TTC549 (cell line): ENCODE results near the gene TEKT2.

ENCODE experiments used
- FAIRE-seq: peaks from 2 replicates; lab custom pipeline; 2012; peaks lifted over from hg19 to GRCh38; lab: Jason Lieb, UNC

TEKT2 gene

DNA sequence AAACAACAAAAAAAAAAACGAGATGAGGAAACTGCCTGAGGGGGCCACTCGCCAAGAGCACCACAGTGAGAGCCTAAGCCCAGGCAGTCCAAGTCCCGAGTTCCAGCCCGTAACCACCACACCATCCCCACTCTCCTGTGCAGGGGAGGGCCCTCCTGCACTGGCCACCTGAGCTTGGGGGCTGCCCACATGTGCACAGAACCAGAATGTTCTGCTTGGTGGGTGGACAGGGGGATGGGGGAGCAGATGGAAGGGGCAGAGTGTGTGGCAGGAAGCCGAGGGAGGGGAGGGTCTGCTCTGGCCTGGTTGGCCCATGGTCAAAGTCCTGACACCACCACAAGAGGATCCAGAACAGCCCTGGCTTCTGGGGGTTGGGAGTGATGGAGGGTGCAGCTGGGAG lies 22.4 kb downstream of the TEKT2 start:
- FAIRE-seq = no peak

GRCh38 chr1:36107394-36107793 lies 23.5 kb downstream of the TEKT2 start:
- FAIRE-seq = no peak

DNA sequence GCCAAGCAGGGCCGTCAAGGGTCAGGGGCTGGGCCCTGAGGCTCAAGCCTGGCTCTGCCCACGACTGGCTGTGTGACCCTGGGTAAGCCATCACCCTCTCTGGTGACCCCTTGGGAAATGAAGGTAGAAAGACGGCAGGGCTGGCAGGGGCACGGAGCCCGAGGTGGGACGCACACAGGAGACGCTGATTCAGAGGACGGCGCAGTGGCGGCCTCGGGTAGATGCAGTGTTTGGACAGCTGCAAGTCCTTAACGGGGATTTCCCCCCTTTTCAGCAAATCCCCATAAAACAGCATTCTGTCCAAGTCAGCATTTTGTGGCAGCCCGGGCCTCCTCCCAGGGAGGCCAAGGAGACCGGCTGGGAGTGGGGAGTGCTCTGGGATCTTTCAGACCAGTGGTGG lies 24.4 kb downstream of the TEKT2 start:
- FAIRE-seq = no peak

- no peak for FAIRE-seq
Observed at GRCh38 chr1:36109041-36109679, 25.3 kb downstream of the TEKT2 start.

DNA sequence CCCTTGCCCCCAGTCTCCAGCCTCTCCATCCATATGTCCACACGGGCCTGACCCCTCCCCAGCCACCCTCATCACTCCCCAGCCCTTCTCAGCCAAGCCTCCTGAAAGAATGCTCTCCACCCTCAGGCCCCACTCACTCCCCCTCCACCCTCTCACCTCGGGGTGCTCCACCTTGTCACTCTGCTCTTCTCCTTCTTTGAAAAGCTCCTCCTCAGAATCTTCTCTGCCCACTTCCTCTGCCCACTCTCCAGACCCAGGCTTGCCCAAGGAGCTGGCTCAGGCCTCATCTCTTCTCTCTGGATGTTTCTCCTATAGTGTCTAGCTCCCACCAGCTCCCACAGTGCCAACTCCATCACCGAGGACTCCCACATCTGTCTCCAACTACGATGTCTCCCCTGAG lies 27.3 kb downstream of the TEKT2 start:
- no peak for FAIRE-seq

DNA sequence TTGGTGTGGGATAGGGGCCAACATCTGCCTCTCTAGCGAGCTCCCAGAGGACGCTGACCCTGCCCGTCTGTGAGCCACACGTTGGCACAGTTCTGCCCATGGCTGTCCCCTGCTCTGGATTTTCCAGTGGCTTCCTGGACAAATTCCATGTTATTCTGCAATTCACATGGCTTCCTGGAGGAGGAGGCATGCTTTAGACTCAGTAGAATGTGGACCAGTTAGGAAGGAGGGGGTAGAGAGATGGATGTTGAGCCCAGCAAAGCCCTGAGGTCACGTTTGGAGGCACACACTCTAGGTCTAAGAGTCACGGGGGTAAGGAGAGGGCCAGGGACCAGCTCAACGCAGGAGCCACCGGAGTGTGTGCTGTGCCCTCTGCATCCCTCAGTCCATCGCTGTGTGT lies 28.9 kb downstream of the TEKT2 start:
- no peak for FAIRE-seq

DNA sequence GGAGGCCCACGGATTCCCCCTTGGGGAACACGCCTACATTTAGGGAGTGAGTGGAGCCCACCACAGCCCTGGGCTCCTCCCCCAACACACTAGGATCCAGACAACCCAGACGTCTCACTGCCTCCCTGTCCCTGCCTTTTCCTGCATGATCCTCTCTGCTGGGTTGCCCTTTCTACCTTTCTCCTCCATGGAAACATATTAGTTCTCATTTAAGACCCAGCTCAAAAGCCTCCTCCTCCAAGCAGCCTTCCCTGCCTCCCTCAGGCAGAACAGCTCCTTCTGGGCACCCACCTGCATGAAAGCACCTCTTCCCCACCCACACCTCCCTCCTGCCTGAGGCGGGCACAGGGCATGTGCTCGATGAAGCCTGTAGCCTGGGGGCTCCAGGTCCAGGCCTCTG lies 30.5 kb downstream of the TEKT2 start:
- no peak for FAIRE-seq

DNA sequence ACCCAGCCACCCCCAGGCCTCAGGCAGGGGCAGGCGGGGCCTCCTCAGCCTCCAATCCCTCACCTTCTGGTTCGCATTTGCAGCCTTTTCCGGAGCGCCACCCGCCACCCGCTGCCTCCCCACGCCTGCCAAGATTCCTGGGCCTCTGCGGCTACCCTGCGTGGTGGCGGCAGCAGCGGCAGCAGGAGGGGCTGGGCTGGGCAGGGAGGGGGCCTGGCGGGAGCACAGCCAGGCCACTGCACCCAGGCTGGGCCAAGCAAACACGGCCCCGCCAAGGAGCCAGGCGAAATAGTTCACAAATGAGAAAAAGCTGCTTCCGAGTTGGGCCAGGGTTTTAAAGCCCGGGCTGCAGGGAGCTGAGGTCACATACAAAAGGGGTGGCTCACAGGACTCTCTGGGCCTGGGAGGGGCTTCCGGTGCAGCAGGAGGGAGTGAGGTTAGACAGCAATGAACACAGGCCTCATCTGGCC lies 31.3 kb downstream of the TEKT2 start:
- no peak for FAIRE-seq

DNA sequence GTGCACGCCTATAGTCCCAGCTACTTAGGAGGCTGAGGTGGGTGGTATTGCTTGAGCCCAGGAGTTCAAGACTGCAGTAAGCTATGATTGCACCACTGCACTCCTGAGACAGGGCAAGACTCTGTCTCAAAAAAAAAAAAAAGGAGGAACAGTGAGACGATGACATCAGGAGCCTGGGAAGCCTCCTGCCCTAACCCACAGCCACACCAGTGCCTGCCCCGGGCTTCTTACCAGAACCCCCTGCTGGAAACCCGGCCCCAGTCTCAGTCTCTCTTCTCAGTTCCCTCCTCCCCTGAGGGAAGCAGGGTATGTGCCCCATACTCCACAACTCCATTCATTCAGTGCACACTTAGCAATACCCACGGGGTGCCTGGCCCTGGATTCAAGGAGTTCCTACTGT lies 32.0 kb downstream of the TEKT2 start:
- FAIRE-seq = no peak

DNA sequence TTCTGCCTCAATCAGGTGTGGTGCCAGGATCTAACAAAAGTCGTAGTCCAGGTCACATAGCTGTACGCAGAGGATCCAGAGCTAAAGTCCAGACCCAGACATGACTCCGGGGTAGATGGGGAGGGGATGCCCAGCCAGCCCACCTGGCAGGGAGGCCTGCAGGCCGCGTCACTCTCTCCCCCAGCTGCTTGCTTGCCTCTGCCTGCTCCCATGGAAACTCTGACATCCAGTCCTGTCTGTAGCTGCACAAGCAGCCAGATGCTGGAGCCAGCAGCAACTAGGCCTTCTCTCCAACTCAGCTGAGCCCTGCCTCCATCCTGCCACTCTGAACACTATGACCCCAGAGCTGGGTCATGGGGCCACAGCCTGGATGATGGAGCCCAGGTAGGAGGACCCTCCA lies 33.0 kb downstream of the TEKT2 start:
- no peak for FAIRE-seq

DNA sequence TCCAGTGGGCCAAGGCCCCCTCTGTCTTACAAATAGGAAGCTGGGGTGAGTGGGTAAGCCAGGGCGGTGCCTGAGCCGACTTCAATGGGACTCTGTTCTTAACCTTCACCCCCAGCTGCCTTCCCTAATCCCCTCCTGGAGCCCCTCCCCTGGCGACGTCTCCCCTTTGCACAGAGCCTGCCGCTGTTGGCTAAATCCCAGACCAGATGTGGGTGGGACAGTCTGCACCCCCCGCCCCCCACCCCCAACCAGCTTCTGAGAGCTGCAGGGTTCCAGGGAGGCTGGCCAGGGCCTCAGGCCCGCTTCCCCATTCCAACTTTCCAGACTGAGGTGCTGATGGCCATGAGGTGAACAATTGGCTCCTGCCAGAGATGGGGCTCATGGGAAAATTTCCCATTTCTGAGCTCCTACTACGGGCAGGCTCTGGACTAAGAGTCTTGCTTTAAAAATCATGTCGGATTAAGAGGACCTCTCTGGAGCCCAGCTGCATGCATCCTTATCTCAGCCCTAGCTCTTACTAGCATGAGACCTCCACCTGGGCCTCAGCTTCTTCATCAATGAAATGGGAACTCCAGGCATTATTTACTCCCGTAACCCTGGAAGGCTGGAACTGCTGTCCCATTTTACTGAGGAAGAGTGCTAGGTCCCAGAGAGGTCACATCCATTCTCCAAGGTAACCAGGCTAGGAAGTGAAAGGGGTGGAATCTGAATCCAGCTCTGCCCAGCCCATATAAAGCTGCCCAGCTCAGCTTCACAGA lies 34.7 kb downstream of the TEKT2 start:
- FAIRE-seq = no peak

DNA sequence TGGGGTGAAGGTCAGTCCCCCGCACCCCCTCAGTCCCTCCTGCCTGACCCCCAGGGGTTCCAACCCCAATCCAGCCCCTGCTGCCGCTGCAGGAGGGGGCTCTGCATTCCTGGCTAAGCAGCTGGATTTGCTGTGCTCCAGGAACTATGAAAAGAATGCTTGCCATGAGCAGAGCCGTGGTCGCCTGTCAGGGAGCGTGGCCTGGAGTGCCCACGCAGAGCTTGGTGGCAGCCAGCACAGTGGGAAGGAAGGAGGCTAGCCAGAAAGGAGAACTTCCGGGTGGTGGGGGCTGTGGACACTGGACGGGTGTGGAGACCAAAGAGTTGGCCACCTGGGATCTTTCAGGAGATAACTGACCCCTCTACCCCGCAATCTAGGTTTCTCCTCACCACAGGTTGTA lies 35.6 kb downstream of the TEKT2 start:
- FAIRE-seq = no peak

DNA sequence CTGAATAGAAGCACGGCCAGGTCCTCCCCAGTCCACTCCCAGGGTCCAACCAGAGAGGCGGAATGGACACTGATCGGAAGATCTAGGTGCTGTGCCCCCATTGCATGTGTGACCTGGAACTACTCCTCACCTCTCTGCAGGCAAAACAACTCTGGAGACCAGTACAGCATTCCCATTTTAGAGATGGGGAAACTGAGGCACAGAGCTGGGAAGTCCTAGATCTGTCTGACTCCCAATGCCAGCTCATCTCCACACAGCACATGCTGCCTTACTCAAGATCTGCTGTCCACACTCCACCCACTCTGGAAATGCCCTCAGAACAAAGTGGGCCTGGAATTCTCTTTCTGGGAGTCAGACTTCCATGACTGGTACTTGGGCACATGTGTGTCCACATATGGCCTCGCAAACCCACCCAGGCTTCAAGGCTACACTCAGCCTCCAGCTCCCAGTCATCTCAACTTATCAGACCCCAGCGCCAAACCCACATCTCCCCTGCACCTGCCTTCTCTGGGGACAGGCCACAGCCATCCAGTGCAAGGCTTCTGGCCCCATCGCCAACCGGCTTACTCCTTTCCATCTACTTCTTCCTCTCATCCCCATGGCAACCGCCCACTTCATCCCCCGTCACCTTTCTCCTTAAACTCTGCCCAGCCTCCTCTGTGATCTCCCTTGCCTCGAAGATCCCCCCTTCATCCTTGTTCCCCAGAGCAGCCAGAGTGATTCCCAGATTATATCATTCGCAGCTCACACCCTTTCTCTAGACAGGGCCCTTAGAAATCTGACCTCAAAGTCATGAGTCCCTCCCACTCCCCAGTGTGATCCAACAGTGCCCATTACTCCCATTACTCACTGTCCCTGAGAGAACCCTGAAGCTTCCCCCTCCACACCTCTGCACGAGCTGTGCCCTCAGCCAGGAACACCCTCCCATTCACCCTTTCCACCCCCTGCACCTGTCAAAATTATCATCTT lies 38.5 kb downstream of the TEKT2 start:
- no peak for FAIRE-seq

GRCh38 chr1:36123356-36123755 lies 39.5 kb downstream of the TEKT2 start:
- FAIRE-seq = no peak

- no peak for FAIRE-seq
Observed at GRCh38 chr1:36124404-36125128, 40.7 kb downstream of the TEKT2 start.

GRCh38 chr1:36125129-36125991 lies 41.5 kb downstream of the TEKT2 start, which contains the start of gene COL8A2:
Gene COL8A2, minus strand, starts transcription at chr1:36125222. Its CDS starts 24,980 bp downstream, at chr1:36100242.
- no peak for FAIRE-seq

- no peak for FAIRE-seq
Observed at GRCh38 chr1:36126005-36126716, 42.3 kb downstream of the TEKT2 start.

DNA sequence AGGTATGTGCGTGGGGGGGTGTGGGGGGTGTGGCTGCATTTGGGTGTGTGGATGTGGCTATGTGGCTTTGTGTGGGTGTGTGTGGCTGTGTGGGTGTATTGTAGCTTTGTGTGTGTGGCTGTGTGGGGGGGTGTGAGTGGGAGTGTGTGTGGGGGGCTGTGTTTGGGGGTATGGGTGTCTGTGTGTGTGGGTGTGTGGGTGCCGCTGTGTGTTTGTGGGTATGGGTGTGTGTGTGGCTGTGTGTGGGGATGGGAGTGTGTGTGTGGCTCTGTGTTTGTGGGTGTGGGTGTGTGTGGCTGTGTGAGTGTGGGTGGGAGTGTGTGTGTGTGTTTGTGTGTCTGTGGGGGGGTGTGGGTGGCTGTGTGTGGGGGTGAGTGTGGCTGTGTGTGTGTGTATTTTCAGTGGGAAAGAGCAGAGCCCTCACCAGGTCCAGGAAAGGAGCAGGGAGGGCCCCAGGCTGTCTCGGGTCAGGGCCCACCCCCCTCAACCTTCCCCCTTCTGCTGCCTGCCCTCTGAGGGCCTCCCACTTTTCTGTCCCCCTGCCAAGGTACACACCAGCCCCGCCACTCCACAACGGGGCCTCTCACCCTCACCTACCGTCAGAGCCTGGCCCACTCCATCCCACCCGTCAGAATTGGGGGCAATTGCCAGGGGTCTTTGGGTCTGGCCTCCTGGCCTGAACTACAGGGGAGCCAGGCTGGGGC lies 43.1 kb downstream of the TEKT2 start:
- FAIRE-seq = no peak

DNA sequence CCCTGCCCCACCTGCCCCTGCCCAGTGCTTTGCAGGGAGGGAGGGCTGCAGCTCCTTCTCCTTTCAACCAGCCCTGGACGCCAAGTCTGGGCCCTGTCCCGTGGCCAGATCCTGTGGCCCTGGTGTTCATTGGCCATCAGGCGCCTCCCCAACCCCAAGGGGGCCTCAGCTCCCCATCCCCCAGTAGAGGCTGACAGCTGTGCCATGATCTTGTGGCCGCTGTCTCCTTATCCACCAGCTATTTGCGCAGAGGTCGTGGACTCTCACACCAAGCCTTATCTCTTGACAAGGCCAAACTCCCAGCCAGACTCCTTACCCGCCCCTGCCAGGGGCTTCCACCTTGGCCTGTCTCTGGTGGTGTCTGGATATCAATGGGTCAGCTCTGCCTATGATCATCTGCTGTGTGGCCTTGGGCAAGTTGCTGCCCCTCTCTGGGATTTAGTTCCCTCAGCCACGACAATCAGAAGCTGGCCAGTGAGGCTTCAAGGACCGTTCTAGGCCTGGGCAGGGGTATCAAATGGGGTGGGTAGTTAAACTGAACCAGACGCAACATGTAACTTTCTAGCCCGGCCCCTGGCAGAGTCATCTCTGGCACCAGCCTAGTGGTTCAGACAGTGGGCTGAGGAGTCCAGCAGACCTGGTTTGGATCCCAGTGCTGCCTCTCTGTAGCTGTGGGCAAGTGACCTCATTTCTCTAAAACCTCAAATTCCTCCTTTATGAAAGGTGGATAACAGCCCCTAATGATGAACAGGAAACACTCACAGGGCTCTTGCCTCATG lies 44.4 kb downstream of the TEKT2 start:
- no peak for FAIRE-seq
